Measurements from ENCODE around the gene BRSK2. TPM values are rescaled to one million over a fixed set of nuclear protein-coding genes. Genes with fewer than 3 reads are reported as not detected.

The BRSK2 gene
- total RNA-seq, 1 donor from 2014 or later = 7.1 TPM

- Histone ChIP-seq H3K79me2 (ENCODE audit: insufficient read depth, low read length) (no peaks in the 10 kb centered on the region), H3K4me1 (ENCODE audit: insufficient read depth, low read length) (no peaks in the 10 kb centered on the region), H3K9ac (ENCODE audit: low read length) (no peak overlapping the region), H3K27ac (ENCODE audit: low read depth, low read length) (no peak overlapping the region), H3K36me3 (ENCODE audit: insufficient read depth, low read length) (no peaks in the 10 kb centered on the region), H3K27me3 (ENCODE audit: insufficient read depth, low read length) (no peaks in the 10 kb centered on the region), H3K4me3 (ENCODE audit: insufficient read depth, low read depth, low read length) (no peak overlapping the region), H3K9me3 (ENCODE audit: insufficient read depth, low read depth, low read length) (no peaks in the 10 kb centered on the region), H3K4me2 (ENCODE audit: low read length) (no peak overlapping the region), H4K20me1 (ENCODE audit: insufficient read depth, low read length) (peaks cover 4% of the 10 kb centered on the region), H2AFZ (ENCODE audit: low read depth, low read length) (no peak overlapping the region)
- H3K36me3 Mint-ChIP-seq (ENCODE audit: low read depth, unreplicated experiment) = no peaks in the 10 kb centered on the region
- no peak for TF ChIP-seq CTCF (IDR thresholded peaks at IDR 0.05; ENCODE audit: insufficient read depth, low read depth, low read length)
- TF ChIP-seq EZH2 (IDR thresholded peaks at IDR 0.05; ENCODE audit: insufficient read depth, low read length) = no peak
- H3K27me3 Mint-ChIP-seq (ENCODE audit: low read depth, unreplicated experiment) = peaks cover 2% of the 10 kb centered on the region
- FAIRE-seq = no peak
- no peak for DNase-seq (ENCODE audit: low read depth)
- H3K27ac Mint-ChIP-seq (ENCODE audit: unreplicated experiment) = no peak overlapping the region
- H3K4me1 Mint-ChIP-seq (ENCODE audit: low read depth, unreplicated experiment) = no peaks in the 10 kb centered on the region
- H3K4me3 Mint-ChIP-seq (ENCODE audit: unreplicated experiment) = no peak overlapping the region
- H3K9me3 Mint-ChIP-seq (ENCODE audit: unreplicated experiment) = no peaks in the 10 kb centered on the region
Measured at GRCh38 chr11:1404461-1405185, 14.9 kb downstream of the BRSK2 start.

- H3K27me3 ChIP-seq (ENCODE audit: insufficient read depth, low read length) = no peaks in the 10 kb centered on the region
- no peaks in the 10 kb centered on the region for H3K4me1 Mint-ChIP-seq (ENCODE audit: low read depth, unreplicated experiment)
Measured at GRCh38 chr11:1405186-1406020, 15.7 kb downstream of the BRSK2 start.

More at GRCh38 chr11:1405186-1406020, 15.7 kb downstream of the BRSK2 start:
- H3K36me3 Mint-ChIP-seq (ENCODE audit: low read depth, unreplicated experiment) = no peaks in the 10 kb centered on the region
- Histone ChIP-seq H3K4me3 (ENCODE audit: insufficient read depth, low read depth, low read length) (no peak overlapping the region), H3K9ac (ENCODE audit: low read length) (no peak overlapping the region), H3K79me2 (ENCODE audit: insufficient read depth, low read length) (no peaks in the 10 kb centered on the region), H3K4me1 (ENCODE audit: insufficient read depth, low read length) (no peaks in the 10 kb centered on the region), H3K9me3 (ENCODE audit: insufficient read depth, low read depth, low read length) (no peaks in the 10 kb centered on the region), H3K4me2 (ENCODE audit: low read length) (no peak overlapping the region), H3K36me3 (ENCODE audit: insufficient read depth, low read length) (no peaks in the 10 kb centered on the region), H2AFZ (ENCODE audit: low read depth, low read length) (no peak overlapping the region), H4K20me1 (ENCODE audit: insufficient read depth, low read length) (peaks cover 4% of the 10 kb centered on the region), H3K27ac (ENCODE audit: low read depth, low read length) (no peak overlapping the region)
- TF ChIP-seq CTCF (IDR thresholded peaks at IDR 0.05; ENCODE audit: insufficient read depth, low read depth, low read length) (no peak), EZH2 (IDR thresholded peaks at IDR 0.05; ENCODE audit: insufficient read depth, low read length) (no peak)
- peaks cover 2% of the 10 kb centered on the region for H3K27me3 Mint-ChIP-seq (ENCODE audit: low read depth, unreplicated experiment)
- H3K27ac Mint-ChIP-seq (ENCODE audit: unreplicated experiment) = no peak overlapping the region
- DNase-seq (ENCODE audit: low read depth) (no peak), FAIRE-seq (no peak)
- H3K4me3 Mint-ChIP-seq (ENCODE audit: unreplicated experiment) = no peak overlapping the region
- no peaks in the 10 kb centered on the region for H3K9me3 Mint-ChIP-seq (ENCODE audit: unreplicated experiment)
